LNCaP clone FGC (cell line): ENCODE measurements around the gene TMEM132D.
"Not testable (repeated sequence)": the region's sequence is repeated elsewhere in the genome, so short reads cannot be mapped to it uniquely, and the experiment has no call there.

ENCODE experiments used
- DNase-seq: peaks from one replicate; pipeline ENCODE4 v3.0.0-alpha.2; 2011; ENCODE audit warnings: low read depth
- H3K4me3 ChIP-seq: 2 replicates; pipeline ENCODE4 v1.5.1; 2011; ENCODE audit warnings: mild to moderate bottlenecking, low read depth, low read length, control low read depth
- TF ChIP-seq, protein P1 (sequence below): IDR thresholded peaks from 2 replicates; pipeline ENCODE4 v1.5.1; 2012; ENCODE audit warnings: mild to moderate bottlenecking; ENCODE audit not compliant: control insufficient read depth, insufficient read depth; ENCODE audit errors: extremely low read depth

TMEM132D gene

DNA sequence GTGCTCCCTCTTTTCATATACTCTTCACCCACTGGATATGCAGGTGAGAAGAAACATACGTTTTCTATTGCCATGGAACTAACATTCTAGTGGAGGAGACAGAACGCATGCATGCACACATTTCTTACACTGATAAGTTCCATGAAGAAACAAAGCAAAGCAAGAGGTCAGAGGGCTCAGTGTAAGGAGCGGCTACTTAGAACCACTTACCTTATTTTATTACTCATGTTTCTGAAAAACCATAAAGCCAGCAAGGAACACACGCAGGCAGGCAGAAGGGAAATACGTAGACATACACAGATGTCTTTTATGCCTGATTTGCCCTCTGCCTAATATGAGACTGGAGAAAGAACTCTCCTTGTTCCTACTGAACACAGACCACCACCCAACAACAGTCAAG is 362.9 kb downstream of the TMEM132D start:
- TF ChIP-seq, protein P1, sequence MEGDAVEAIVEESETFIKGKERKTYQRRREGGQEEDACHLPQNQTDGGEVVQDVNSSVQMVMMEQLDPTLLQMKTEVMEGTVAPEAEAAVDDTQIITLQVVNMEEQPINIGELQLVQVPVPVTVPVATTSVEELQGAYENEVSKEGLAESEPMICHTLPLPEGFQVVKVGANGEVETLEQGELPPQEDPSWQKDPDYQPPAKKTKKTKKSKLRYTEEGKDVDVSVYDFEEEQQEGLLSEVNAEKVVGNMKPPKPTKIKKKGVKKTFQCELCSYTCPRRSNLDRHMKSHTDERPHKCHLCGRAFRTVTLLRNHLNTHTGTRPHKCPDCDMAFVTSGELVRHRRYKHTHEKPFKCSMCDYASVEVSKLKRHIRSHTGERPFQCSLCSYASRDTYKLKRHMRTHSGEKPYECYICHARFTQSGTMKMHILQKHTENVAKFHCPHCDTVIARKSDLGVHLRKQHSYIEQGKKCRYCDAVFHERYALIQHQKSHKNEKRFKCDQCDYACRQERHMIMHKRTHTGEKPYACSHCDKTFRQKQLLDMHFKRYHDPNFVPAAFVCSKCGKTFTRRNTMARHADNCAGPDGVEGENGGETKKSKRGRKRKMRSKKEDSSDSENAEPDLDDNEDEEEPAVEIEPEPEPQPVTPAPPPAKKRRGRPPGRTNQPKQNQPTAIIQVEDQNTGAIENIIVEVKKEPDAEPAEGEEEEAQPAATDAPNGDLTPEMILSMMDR, result no peak
- H3K4me3 ChIP-seq, result no peak overlapping the region
- DNase-seq, result no peak

DNA sequence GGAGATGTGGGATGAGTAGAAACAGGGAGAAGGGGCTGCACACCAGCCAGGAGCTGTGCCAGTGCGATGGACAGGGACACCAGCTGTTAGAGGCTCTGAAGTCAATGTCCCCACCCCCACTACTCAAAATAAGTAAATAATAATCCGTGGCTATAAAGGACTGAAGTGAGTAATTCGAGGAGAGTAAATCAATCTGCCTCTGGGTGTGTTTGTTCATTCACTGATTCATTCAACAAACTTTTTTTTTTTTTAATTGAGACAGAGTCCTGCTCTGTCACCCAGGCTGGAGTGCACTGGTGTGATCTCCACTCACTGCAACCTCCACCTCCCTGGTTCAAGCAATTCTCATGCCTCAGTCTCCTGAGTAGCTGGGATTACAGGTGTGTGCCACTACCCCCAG is 363.6 kb downstream of the TMEM132D start:
- no peak overlapping the region for H3K4me3 ChIP-seq
- TF ChIP-seq, protein P1, result no peak
- no peak for DNase-seq

- not testable (repeated sequence) for DNase-seq, H3K4me3 ChIP-seq
These were observed 365.0 kb downstream of the TMEM132D start for GRCh38 chr12:129538724-129539335.

- TF ChIP-seq, protein P1, result no peak
- no peak for DNase-seq
These were observed 365.7 kb downstream of the TMEM132D start for GRCh38 chr12:129538137-129538536.

DNA sequence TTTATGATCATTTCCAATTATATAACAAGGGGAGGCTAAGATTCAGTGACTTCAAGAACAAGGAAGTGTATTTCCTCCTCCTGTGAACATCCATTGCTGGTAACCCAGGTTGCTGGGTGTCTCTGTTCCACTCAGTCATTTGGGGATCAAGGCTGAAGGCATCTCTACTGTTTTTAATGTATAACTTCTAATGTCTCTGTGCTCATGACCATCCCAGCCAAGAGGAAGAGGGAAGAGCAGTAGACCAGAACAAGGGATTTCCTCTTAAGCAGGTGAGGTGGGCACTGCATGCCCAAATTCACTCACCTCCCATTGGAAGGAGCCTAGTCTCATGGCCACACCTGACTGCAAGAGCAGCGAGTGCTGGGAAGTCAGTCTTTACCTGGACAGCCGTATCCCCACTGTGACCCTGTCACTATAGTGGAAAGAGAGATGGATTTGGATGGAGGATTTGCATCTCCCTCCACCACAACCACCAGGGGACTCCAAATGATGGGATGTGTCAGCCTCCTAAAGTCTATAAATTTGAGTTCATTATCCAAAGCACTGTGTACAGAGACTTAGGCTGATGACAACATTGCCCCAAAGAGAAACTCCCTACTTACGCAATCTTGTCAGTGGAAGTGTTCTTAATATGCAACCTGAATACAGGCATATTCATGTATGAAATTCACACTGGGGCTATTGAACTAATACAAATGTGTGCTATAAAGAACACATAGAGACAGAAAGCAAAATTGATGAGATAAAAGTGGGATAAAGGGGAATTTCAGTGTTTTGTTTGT is 368.7 kb downstream of the TMEM132D start:
- H3K4me3 ChIP-seq, result no peak overlapping the region
- no peak for DNase-seq
- TF ChIP-seq, protein P1, result no peak

More at GRCh38 chr12:129538137-129538536, 365.7 kb downstream of the TMEM132D start:
- H3K4me3 ChIP-seq, result no peak overlapping the region

GRCh38 chr12:129532707-129533499 is 370.9 kb downstream of the TMEM132D start:
- H3K4me3 ChIP-seq, result no peak overlapping the region
- DNase-seq, result no peak
- TF ChIP-seq, protein P1, result no peak

DNA sequence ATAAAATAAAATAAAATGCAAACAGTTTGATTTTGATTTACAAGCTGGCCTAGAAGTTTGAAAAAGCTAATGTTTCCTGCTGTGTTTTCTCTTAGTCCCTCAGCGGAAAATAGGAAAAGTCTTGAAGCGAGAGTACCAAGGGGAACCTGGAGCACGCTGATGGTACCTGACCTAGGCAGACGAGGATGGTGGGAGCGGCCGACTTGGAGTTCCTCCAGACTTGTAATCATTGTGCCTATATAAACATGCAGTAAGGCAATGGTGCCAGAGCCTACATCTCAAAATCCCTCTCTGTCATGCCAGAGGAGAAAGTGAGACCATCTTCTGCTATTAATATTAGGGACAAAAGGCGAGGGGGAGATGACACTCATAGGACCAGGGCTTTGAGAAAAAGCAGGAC is 371.7 kb downstream of the TMEM132D start:
- H3K4me3 ChIP-seq, result no peak overlapping the region
- no peak for DNase-seq
- TF ChIP-seq, protein P1, result no peak
